T-cell (primary cell): Measurements from ENCODE around the gene MMP25. TPM values are rescaled to one million over a fixed set of nuclear protein-coding genes. Genes with fewer than 3 reads are reported as not detected.
A peak's percentile ranks its signal among the peaks of the same experiment; 100 is the strongest.

ENCODE experiments used
- ATAC-seq, 4 experiments: fragments of 200-7000 bp in 3 of 4; fragments of 150-1000 bp in 1 of 4; cut with Tn5 transposase; replicated peaks in 1 of 4; 1 replicate in 3 of 4; 2 replicates in 1 of 4; pipeline ENCODE4 v1.10.0; 2021; ENCODE audit warnings: moderate library complexity in 3 of 4, mild to moderate bottlenecking in 2 of 4, moderate number of reproducible peaks in 1 of 4
- CTCF ChIA-PET, 2 donors: fragments of 300-600 bp; sonication (Branson Sonifier 250); formaldehyde crosslinking; loops; one replicate each; lab custom pipeline; 2022; ENCODE audit warnings: antibody characterized with exemption in 2 of 2; lab: Charles Lee
- POLR2A ChIA-PET, 2 donors: fragments of 300-600 bp; sonication (Branson Sonifier 250); formaldehyde crosslinking; loops; one replicate each; lab custom pipeline; 2022; ENCODE audit warnings: antibody characterized with exemption in 2 of 2; lab: Charles Lee
- DNase-seq, 35 experiments: peaks; one replicate each; pipeline versions ENCODE4 v3.0.0 to v3.0.0-alpha.2; 2013 to 2023
- H3K27ac ChIP-seq: one replicate; pipeline ENCODE4 v1.5.1; 2013; ENCODE audit warnings: low read length
- H3K27me3 ChIP-seq, 2 experiments: replicated peaks in 1 of 2; 1 replicate in 1 of 2; 2 replicates in 1 of 2; pipeline versions ENCODE4 v1.6.1 to v1.7.0; 2013; ENCODE audit warnings: low read length in 1 of 2, mixed read lengths in 1 of 2; ENCODE audit not compliant: control insufficient read depth in 2 of 2, insufficient read depth in 2 of 2; ENCODE audit errors: extremely low read depth in 1 of 2
- H3K36me3 ChIP-seq, 2 donors: 1 replicate in 1 of 2; 2 replicates in 1 of 2; pipeline versions ENCODE4 v1.6.1 to v1.7.0; 2013; ENCODE audit warnings: low read length in 1 of 2; ENCODE audit not compliant: control insufficient read depth in 2 of 2, insufficient read depth in 1 of 2; ENCODE audit errors: extremely low read depth in 1 of 2
- H3K4me1 ChIP-seq, 2 experiments: 1 replicate in 1 of 2; 2 replicates in 1 of 2; pipeline versions ENCODE4 v1.6.1 to v1.7.0; 2013; ENCODE audit warnings: low read length in 2 of 2, mixed read lengths in 1 of 2; ENCODE audit not compliant: insufficient read depth in 2 of 2, control insufficient read depth in 1 of 2; ENCODE audit errors: extremely low read depth in 1 of 2
- H3K4me3 ChIP-seq, 2 donors: 1 replicate in 1 of 2; 2 replicates in 1 of 2; pipeline versions ENCODE4 v1.5.1 to v1.7.0; 2013; ENCODE audit warnings: mild to moderate bottlenecking in 2 of 2, low read length in 1 of 2, moderate library complexity in 1 of 2; ENCODE audit not compliant: control insufficient read depth in 1 of 2; ENCODE audit errors: extremely low read depth in 1 of 2
- H3K9me3 ChIP-seq: 2 replicates; pipeline ENCODE4 v1.7.0; 2013
- H3K27ac Mint-ChIP-seq, 2 donors: one replicate each; pipeline ENCODE4 v1.8.0; 2020 to 2021; ENCODE audit warnings: mild to moderate bottlenecking in 2 of 2, mixed read lengths in 2 of 2
- H3K27me3 Mint-ChIP-seq, 2 donors: one replicate each; pipeline ENCODE4 v1.8.0; 2021 to 2022; ENCODE audit warnings: mixed read lengths in 2 of 2
- H3K36me3 Mint-ChIP-seq: one replicate; pipeline ENCODE4 v1.8.0; 2021; ENCODE audit warnings: mixed read lengths
- H3K4me1 Mint-ChIP-seq, 3 donors: one replicate each; pipeline ENCODE4 v1.8.0; 2020 to 2022; ENCODE audit warnings: mixed read lengths in 3 of 3, mild to moderate bottlenecking in 1 of 3
- H3K4me3 Mint-ChIP-seq, 3 donors: one replicate each; pipeline ENCODE4 v1.8.0; 2020 to 2022; ENCODE audit warnings: mild to moderate bottlenecking in 3 of 3, mixed read lengths in 3 of 3, moderate library complexity in 3 of 3
- H3K9me3 Mint-ChIP-seq, 3 donors: one replicate each; pipeline ENCODE4 v1.8.0; 2020 to 2022; ENCODE audit warnings: mixed read lengths in 3 of 3
- WGBS: methylation state at CpG from one replicate; pipeline ENCODE4 v1.1.5; 2013; ENCODE audit warnings: missing lambda C conversion rate; ENCODE audit not compliant: insufficient coverage; 5-methylcytosine and 5-hydroxymethylcytosine counted together
- total RNA-seq, 35 experiments: library from RNA in 6 of 35; stranded (reverse) in 6 of 35; fragments of 120-200 nt in 1 of 35; gene quantifications; one replicate each; pipeline versions ENCODE4 v1.2.1 to v1.2.4 and lab custom pipeline; 2013 to 2026

The MMP25 gene
- total RNA-seq, 5 donors from 2014 or later (not counting 1 experiment from before 2014, with no cell fraction given): 1.6 to 9.6 (median 4.1) TPM

DNA sequence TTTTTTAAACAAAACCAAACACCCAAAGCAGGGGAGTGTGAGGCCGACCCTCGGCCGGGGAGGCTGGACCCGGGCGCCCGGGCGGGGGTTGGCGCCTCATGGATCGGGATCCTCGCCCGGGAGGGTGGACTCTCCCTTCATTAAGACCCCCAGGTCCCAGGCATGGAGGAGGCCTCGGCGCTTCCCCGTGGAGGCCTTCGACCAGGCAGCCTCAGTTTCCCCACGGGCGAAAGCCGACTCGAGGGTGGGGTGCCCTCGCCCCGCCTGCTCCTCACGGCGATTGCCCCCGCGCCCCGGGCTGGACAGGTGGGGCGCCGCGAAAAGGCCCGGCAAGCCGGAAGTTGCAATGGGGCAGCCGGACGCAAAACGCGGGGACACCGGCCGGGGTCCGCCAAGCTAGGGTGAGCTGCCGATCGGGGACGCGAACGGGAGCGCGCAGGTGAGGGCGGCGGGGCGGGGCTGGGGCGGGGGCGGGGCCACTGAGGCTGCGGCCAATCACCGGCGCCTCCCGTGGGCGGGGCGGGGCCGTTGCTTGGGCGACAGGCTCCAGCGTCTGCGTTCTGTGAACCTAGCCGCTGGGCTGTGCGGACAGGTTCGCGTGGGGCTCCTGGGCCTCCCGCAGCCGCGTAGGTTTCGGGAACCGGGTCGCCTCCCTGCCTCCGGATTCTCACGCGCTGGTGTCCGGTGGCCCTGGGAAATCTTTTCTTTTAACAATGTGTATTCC lies 60.0 kb downstream of the MMP25 start:
- peak; percentile 89 to 95 (median 92) for ATAC-seq
- no peaks in the 10 kb centered on the region for H3K27me3 Mint-ChIP-seq
- Histone ChIP-seq H3K9me3 (no peaks in the 10 kb centered on the region), H3K27me3 (peaks cover 0 to 2% of the 10 kb centered on the region in 2 experiments), H3K27ac (peak overlapping the region; percentile 81), H3K4me3 (peak overlapping the region; percentile 63 to 80), H3K36me3 (peaks cover 0 to under 1% of the 10 kb centered on the region in 2 donors), H3K4me1 (peaks cover 6 to 40% of the 10 kb centered on the region in 2 experiments)
- ChIA-PET CTCF (interaction anchor here in 1 of 2 donors (0.9 to 1.1 kb wide), 2 partner anchors 21 to 23 kb away, joined by 3 to 6 read pairs; no protein-coding TSS in a partner anchor), POLR2A (interaction anchor here in 1 of 2 donors (0.7 kb wide), 1 partner anchor 77 kb away, joined by 3 read pairs; no protein-coding TSS in a partner anchor)
- peak overlapping the region; percentile 79 to 86 (median 85) for H3K4me3 Mint-ChIP-seq
- peak; percentile 69 to 93 (median 86) for DNase-seq
- peaks cover 21 to 41% (median 40%) of the 10 kb centered on the region in 3 donors for H3K4me1 Mint-ChIP-seq
- peak overlapping the region; percentile 90 to 92 for H3K27ac Mint-ChIP-seq
- no peaks in the 10 kb centered on the region for H3K9me3 Mint-ChIP-seq
- H3K36me3 Mint-ChIP-seq: no peaks in the 10 kb centered on the region
- WGBS: under 1% methylated on average over 71 of the region's 74 CpGs

Other genes with a start within 250 kb of the MMP25 start
- gene PRSS41, start 248.1 kb upstream of the MMP25 start, total RNA-seq: not detected
- gene PRSS21, start 229.3 kb upstream of the MMP25 start, total RNA-seq: 1 to 10 TPM in 4 of 5 donors, under 1 TPM in 1; 0.90 to 8.3 (median 3.3) TPM
- under 1 TPM in 1 of 5 donors, not detected in 4; 0.43 TPM for gene ZG16B, start 216.3 kb upstream of the MMP25 start, total RNA-seq
- gene PRSS22, start 188.4 kb upstream of the MMP25 start, total RNA-seq: 1 to 10 TPM in 3 of 5 donors, under 1 TPM in 1, not detected in 1; 0.56 to 2.6 (median 1.4) TPM
- gene FLYWCH2, start 163.3 kb upstream of the MMP25 start, total RNA-seq: 10 to 100 TPM; 12.1 to 31.4 (median 25.6) TPM
- gene FLYWCH1, start 134.6 kb upstream of the MMP25 start, total RNA-seq: 100 to 1,000 TPM in 3 of 5 donors, 10 to 100 TPM in 2; 83.0 to 144 (median 106) TPM
- gene KREMEN2, start 82.3 kb upstream of the MMP25 start, total RNA-seq: under 1 TPM in 1 of 5 donors, not detected in 4; 0.15 TPM
- gene PAQR4, start 77.2 kb upstream of the MMP25 start, total RNA-seq: 1 to 10 TPM; 1.9 to 3.3 (median 3.1) TPM
- 1 to 10 TPM; 1.3 to 3.1 (median 1.7) TPM for gene PKMYT1, start 66.1 kb upstream of the MMP25 start, total RNA-seq
- under 1 TPM in 1 of 5 donors, not detected in 4; 0.16 TPM for gene CLDN9, start 33.6 kb upstream of the MMP25 start, total RNA-seq
- gene CLDN6, start 28.4 kb upstream of the MMP25 start, total RNA-seq: 1 to 10 TPM in 1 of 5 donors, under 1 TPM in 2, not detected in 2; 0.30 to 1.1 (median 0.85) TPM
- 1 to 10 TPM in 4 of 5 donors, under 1 TPM in 1; 0.43 to 3.7 (median 2.5) TPM for gene TNFRSF12A, start 26.2 kb upstream of the MMP25 start, total RNA-seq
- gene HCFC1R1, start 22.6 kb upstream of the MMP25 start, total RNA-seq: 10 to 100 TPM; 11.4 to 25.9 (median 22.3) TPM
- 10 to 100 TPM; 23.7 to 32.8 (median 31.7) TPM for gene THOC6, start 22.5 kb upstream of the MMP25 start, total RNA-seq
- gene BICDL2, start 9.6 kb upstream of the MMP25 start, total RNA-seq: under 1 TPM in 3 of 5 donors, not detected in 2; 0.13 to 0.16 (median 0.15) TPM
- gene IL32, start 19.1 kb downstream of the MMP25 start, total RNA-seq: 1,000 to 10,000 TPM in 2 of 5 donors, 100 to 1,000 TPM in 3; 736 to 1,200 (median 999) TPM
- gene ZSCAN10, start 52.7 kb downstream of the MMP25 start, total RNA-seq: under 1 TPM in 4 of 5 donors, not detected in 1; 0.19 to 0.64 (median 0.39) TPM
- gene ZNF205, start 66.0 kb downstream of the MMP25 start, total RNA-seq: under 1 TPM in 1 of 5 donors, not detected in 4; 0.38 TPM
- gene ZNF213, start 88.5 kb downstream of the MMP25 start, total RNA-seq: 10 to 100 TPM in 3 of 5 donors, 1 to 10 TPM in 2; 3.1 to 16.9 (median 12.8) TPM
- not detected for gene OR1F1, start 141.6 kb downstream of the MMP25 start, total RNA-seq
- 10 to 100 TPM in 3 of 5 donors, 1 to 10 TPM in 2; 7.6 to 21.3 (median 20.1) TPM for gene ZNF200, start 188.6 kb downstream of the MMP25 start, total RNA-seq
- gene MEFV, start 210.1 kb downstream of the MMP25 start, total RNA-seq: under 1 TPM in 4 of 5 donors, not detected in 1; 0.10 to 0.38 (median 0.19) TPM
- 10 to 100 TPM; 28.6 to 50.9 (median 44.3) TPM for gene ZNF263, start 236.9 kb downstream of the MMP25 start, total RNA-seq